Peyer's patch (tissue), 4 donors: Measurements from ENCODE around the gene EHD2.

Experiments
- CTCF ChIP-seq, 6 experiments: fragments of 450-650 bp in 4 of 6; fragments of 200-600 bp in 2 of 6; sonication (generic) in 1 of 6; IDR thresholded peaks; one replicate each; pipeline ENCODE4 v1.5.1; 2017 to 2019; ENCODE audit warnings: antibody characterized with exemption in 6 of 6, mild to moderate bottlenecking in 3 of 6, moderate library complexity in 1 of 6
- POLR2A ChIP-seq, 2 donors: fragments of 450-650 bp; IDR thresholded peaks; one replicate each; pipeline ENCODE4 v1.5.1; 2017; ENCODE audit warnings: antibody characterized with exemption in 2 of 2, mild to moderate bottlenecking in 2 of 2, moderate library complexity in 2 of 2

GRCh38 chr19:47729468-47729798 lies 16.2 kb downstream of the EHD2 start:
- TF ChIP-seq CTCF (IDR thresholded peaks at IDR 0.05) (no peak), POLR2A (IDR thresholded peaks at IDR 0.05) (no peak)
